Fibroblast of the aortic adventitia (primary cell): ENCODE results near the gene OPCML. TPM values are rescaled to one million over a fixed set of nuclear protein-coding genes. Genes with fewer than 3 reads are reported as not detected.
A peak's percentile ranks its signal among the peaks of the same experiment; 100 is the strongest.

Experiments
- DNase-seq: peaks from one replicate; pipeline ENCODE4 v3.0.0-alpha.2; 2010; ENCODE audit warnings: low read depth
- H3K4me3 ChIP-seq: 2 replicates; pipeline ENCODE4 v1.5.1; 2011; ENCODE audit warnings: low read depth, mild to moderate bottlenecking, control low read depth, low read length, moderate library complexity
- total RNA-seq: library from RNA; depleted of rRNA; stranded (reverse); fragments of >200 nt; gene quantifications from 2 replicates; pipeline ENCODE4 v1.2.3, GENCODE V29; 2012; ENCODE audit warnings: low replicate concordance
- TF ChIP-seq, protein P1 (sequence below): IDR thresholded peaks from 2 replicates; pipeline ENCODE4 v1.5.1; 2011; ENCODE audit warnings: mild to moderate bottlenecking, low read length, control low read depth, inconsistent platforms; ENCODE audit not compliant: insufficient read depth

Gene OPCML
- total RNA-seq, 1 donor: 0.18 TPM

DNA sequence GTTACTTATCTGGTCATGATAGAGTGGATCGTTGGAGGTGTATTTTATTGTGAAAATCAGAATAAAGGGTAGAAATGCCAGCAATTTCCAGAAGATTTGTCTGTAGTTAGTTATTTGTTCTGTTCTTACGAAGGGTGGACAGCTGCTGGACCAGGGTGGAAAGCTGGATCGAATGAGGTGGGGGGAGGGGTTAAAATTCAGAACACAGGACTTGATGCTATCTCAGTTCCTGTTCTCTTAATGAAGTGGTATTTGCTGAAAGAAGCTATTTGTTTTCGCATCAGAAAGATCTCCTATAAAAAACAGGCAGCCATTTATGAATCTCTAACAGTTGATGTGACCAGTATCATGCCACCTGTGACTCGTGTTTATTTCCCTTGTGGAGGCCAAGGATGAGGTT lies 556.2 kb downstream of the OPCML start:
- no peak overlapping the region for H3K4me3 ChIP-seq
- no peak for DNase-seq
- TF ChIP-seq, protein P1, sequence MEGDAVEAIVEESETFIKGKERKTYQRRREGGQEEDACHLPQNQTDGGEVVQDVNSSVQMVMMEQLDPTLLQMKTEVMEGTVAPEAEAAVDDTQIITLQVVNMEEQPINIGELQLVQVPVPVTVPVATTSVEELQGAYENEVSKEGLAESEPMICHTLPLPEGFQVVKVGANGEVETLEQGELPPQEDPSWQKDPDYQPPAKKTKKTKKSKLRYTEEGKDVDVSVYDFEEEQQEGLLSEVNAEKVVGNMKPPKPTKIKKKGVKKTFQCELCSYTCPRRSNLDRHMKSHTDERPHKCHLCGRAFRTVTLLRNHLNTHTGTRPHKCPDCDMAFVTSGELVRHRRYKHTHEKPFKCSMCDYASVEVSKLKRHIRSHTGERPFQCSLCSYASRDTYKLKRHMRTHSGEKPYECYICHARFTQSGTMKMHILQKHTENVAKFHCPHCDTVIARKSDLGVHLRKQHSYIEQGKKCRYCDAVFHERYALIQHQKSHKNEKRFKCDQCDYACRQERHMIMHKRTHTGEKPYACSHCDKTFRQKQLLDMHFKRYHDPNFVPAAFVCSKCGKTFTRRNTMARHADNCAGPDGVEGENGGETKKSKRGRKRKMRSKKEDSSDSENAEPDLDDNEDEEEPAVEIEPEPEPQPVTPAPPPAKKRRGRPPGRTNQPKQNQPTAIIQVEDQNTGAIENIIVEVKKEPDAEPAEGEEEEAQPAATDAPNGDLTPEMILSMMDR: no peak

DNA sequence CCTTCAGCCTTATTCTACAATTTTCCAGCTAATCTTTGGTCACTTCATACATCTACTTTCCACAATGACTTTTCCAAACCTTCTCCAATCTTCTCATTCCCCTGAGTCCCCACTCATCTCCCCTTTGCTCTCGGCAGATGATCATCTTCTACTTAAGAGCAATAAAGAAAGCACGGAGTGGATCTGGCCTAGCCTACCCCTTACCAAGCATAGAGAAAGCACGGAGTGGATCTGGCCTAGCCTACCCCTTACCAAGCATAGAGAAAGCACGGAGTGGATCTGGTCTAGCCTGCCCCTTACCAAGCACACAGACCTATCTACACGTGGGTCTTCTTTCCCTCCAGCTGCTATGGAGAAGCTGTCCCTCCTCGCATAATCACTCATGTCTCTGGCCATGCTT lies 558.6 kb downstream of the OPCML start:
- no peak overlapping the region for H3K4me3 ChIP-seq
- no peak for DNase-seq
- TF ChIP-seq, protein P1: no peak

DNA sequence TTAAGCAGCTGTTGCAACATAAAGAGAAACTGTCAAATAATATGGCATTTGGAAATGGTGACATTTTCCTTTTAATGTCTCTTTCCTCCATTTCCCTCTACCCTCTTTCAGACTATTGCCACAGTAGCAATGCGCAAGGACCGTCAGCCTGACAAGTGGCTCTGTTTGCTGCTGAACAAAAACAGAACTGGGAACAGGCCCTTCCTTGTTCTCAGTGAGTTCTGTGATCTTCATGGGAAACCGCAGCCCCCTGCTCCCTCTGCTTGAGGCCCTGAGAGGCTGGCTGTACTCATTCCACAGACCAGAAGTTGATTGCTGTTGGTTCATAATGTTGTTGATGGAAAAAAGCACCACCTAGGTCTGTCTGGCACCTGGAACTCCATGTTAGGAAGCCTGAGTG lies 559.7 kb downstream of the OPCML start:
- DNase-seq: no peak
- TF ChIP-seq, protein P1: no peak
- no peak overlapping the region for H3K4me3 ChIP-seq

GRCh38 chr11:132971351-132971750 lies 561.0 kb downstream of the OPCML start:
- DNase-seq: no peak

DNA sequence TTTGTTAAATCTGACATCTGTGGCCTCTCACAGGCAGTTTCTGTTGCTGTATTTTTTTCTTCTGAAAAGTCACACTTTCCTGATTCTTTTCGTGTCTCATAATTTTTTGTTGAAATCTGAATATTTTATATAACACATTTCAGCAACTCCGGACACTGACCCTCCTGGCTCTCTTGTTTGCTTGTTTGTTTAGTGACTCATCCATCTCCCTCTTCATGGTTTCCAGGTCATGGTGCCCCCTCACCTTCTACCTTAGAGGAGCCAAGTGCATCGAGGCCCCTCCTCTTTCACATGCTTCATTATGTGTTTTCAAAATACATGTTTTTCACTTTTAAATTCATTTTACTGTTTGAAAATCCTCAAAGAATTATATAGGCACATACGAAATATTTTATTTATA lies 562.4 kb downstream of the OPCML start:
- no peak for DNase-seq
- no peak overlapping the region for H3K4me3 ChIP-seq
- TF ChIP-seq, protein P1: no peak

More at GRCh38 chr11:132971351-132971750, 561.0 kb downstream of the OPCML start:
- no peak overlapping the region for H3K4me3 ChIP-seq
- TF ChIP-seq, protein P1: no peak

GRCh38 chr11:132962041-132962440 lies 570.3 kb downstream of the OPCML start:
- TF ChIP-seq, protein P1: no peak
- DNase-seq: peak; percentile 0
- no peak overlapping the region for H3K4me3 ChIP-seq

GRCh38 chr11:132961453-132961852 lies 570.8 kb downstream of the OPCML start:
- DNase-seq: no peak
- TF ChIP-seq, protein P1: no peak
- H3K4me3 ChIP-seq: no peak overlapping the region
